Endothelial cell of umbilical vein (primary cell): ENCODE data around the gene SUPT3H.

Source experiments
- CTCF ChIP-seq, 2 donors: IDR thresholded peaks; 1 replicate in 1 of 2; 2 replicates in 1 of 2; pipeline ENCODE4 v1.5.1; 2011; ENCODE audit warnings: low read length in 2 of 2, mild to moderate bottlenecking in 2 of 2, moderate library complexity in 2 of 2, control low read depth in 1 of 2, inconsistent platforms in 1 of 2, low read depth in 1 of 2; ENCODE audit not compliant: insufficient read depth in 1 of 2; ENCODE audit errors: extremely low read depth in 1 of 2
- EZH2 ChIP-seq: IDR thresholded peaks from 2 replicates; pipeline ENCODE4 v1.6.1; 2012; ENCODE audit warnings: borderline replicate concordance, low read depth, mild to moderate bottlenecking, moderate library complexity, low read length, inconsistent platforms; ENCODE audit not compliant: severe bottlenecking
- FOS ChIP-seq: IDR thresholded peaks from 2 replicates; pipeline ENCODE4 v1.6.1; 2011; ENCODE audit warnings: mild to moderate bottlenecking, low read length, moderate library complexity, borderline replicate concordance; ENCODE audit not compliant: insufficient read depth
- POLR2A ChIP-seq: IDR thresholded peaks from 2 replicates; pipeline ENCODE4 v1.6.1; 2012; ENCODE audit warnings: low read depth, mild to moderate bottlenecking, control low read depth, low read length
- POLR2AphosphoS5 ChIP-seq: IDR thresholded peaks from 2 replicates; pipeline ENCODE4 v1.6.1; 2012; ENCODE audit warnings: low read depth, mild to moderate bottlenecking, control low read depth, low read length, moderate library complexity; ENCODE audit not compliant: insufficient read depth

GRCh38 chr6:44828780-44829179 lies 549.0 kb downstream of the SUPT3H start:
- TF ChIP-seq CTCF (IDR thresholded peaks at IDR 0.05; ENCODE audit: extremely low read depth in 1 of 2, insufficient read depth in 1 of 2, low read depth in 1 of 2, low read length in 2 of 2) (no peak), FOS (no peak), POLR2AphosphoS5 (no peak), EZH2 (no peak), POLR2A (no peak)
